NCI-H82 treated with DMSO at 0.1 percent for 48 hours (cell line): Measurements from ENCODE around the gene DPT.

Experiments
- DNase-seq: peaks from one replicate; lab custom pipeline; 2025; ENCODE audit not compliant: unreplicated experiment; lab: John Stamatoyannopoulos, UW

The DPT gene

GRCh38 chr1:168706391-168706992 is 22.5 kb downstream of the DPT start:
- DNase-seq, result no peak

GRCh38 chr1:168700575-168701268 is 28.3 kb downstream of the DPT start:
- DNase-seq, result no peak

GRCh38 chr1:168698453-168698852 is 30.6 kb downstream of the DPT start:
- no peak for DNase-seq

- no peak for DNase-seq
Measured at GRCh38 chr1:168697356-168698126, 31.5 kb downstream of the DPT start.

GRCh38 chr1:168696125-168696760 is 32.8 kb downstream of the DPT start:
- no peak for DNase-seq

GRCh38 chr1:168693872-168694238 is 35.2 kb downstream of the DPT start:
- no peak for DNase-seq

GRCh38 chr1:168693197-168693871 is 35.7 kb downstream of the DPT start:
- no peak for DNase-seq

- no peak for DNase-seq
Measured at GRCh38 chr1:168692472-168692871, 36.5 kb downstream of the DPT start.

GRCh38 chr1:168691541-168691940 is 37.5 kb downstream of the DPT start:
- peak; percentile 96 for DNase-seq

- DNase-seq, result no peak
Measured at GRCh38 chr1:168689726-168690602, 39.0 kb downstream of the DPT start.

- DNase-seq, result no peak
Measured at GRCh38 chr1:168689327-168689657, 39.7 kb downstream of the DPT start.

- no peak for DNase-seq
Measured at GRCh38 chr1:168688644-168689326, 40.2 kb downstream of the DPT start.

GRCh38 chr1:168687816-168688215 is 41.2 kb downstream of the DPT start:
- peak; percentile 16 for DNase-seq

- no peak for DNase-seq
Measured at GRCh38 chr1:168686666-168687065, 42.3 kb downstream of the DPT start.

- DNase-seq, result peak; percentile 62
Measured at GRCh38 chr1:168683871-168684270, 45.1 kb downstream of the DPT start.

- no peak for DNase-seq
Measured at GRCh38 chr1:168676861-168677260, 52.1 kb downstream of the DPT start.

- DNase-seq, result no peak
Measured at GRCh38 chr1:168676029-168676812, 52.8 kb downstream of the DPT start.

GRCh38 chr1:168673974-168674683 is 54.9 kb downstream of the DPT start:
- no peak for DNase-seq
